LHCN-M2 (cell line): Measurements from ENCODE around the gene SMIM44. TPM values are rescaled to one million over a fixed set of nuclear protein-coding genes. Genes with fewer than 3 reads are reported as not detected.
"Not testable (repeated sequence)": the region's sequence is repeated elsewhere in the genome, so short reads cannot be mapped to it uniquely, and the experiment has no call there.

Experiments used
- DNase-seq: peaks from one replicate; pipeline ENCODE4 v3.0.0-alpha.2; 2012; ENCODE audit warnings: low read depth
- polyA plus RNA-seq: library from polyadenylated mRNA; unstranded; fragments of >200 nt; gene quantifications from one replicate; pipeline ENCODE4 v1.2.1, GENCODE V29; 2012; ENCODE audit warnings: missing spikeins
- total RNA-seq: library from RNA; depleted of rRNA; stranded (reverse); fragments of >200 nt; gene quantifications from 2 replicates; pipeline ENCODE4 v1.2.3, GENCODE V29; 2014; rRNA removed

Gene SMIM44
- total RNA-seq = not detected in 2 replicates
- polyA plus RNA-seq = not detected

GRCh38 chr19:3483226-3483628, at the start of gene SMIM44:
SMIM44 (minus strand) TSS chr19:3483441; CDS start chr19:3483403, 38 bp downstream.
- no peak for DNase-seq

- DNase-seq = no peak
Measured at GRCh38 chr19:3533033-3533432, 49.8 kb upstream of the SMIM44 start.

GRCh38 chr19:3532154-3532786, 49.0 kb upstream of the SMIM44 start:
- no peak for DNase-seq

GRCh38 chr19:3531716-3532115, 48.5 kb upstream of the SMIM44 start:
- DNase-seq = no peak

- DNase-seq = no peak
Measured at GRCh38 chr19:3530389-3530788, 47.1 kb upstream of the SMIM44 start.

GRCh38 chr19:3529299-3529698, 46.1 kb upstream of the SMIM44 start:
- DNase-seq = not testable (repeated sequence)

GRCh38 chr19:3528539-3529211, 45.4 kb upstream of the SMIM44 start:
- DNase-seq = no peak

- no peak for DNase-seq
Measured at GRCh38 chr19:3528080-3528479, 44.8 kb upstream of the SMIM44 start.

- DNase-seq = no peak
Measured at GRCh38 chr19:3527238-3527910, 44.1 kb upstream of the SMIM44 start.

- DNase-seq = no peak
Measured at GRCh38 chr19:3526507-3527237, 43.4 kb upstream of the SMIM44 start.

- DNase-seq = no peak
Measured at GRCh38 chr19:3524904-3525451, 41.7 kb upstream of the SMIM44 start.

- no peak for DNase-seq
Measured at GRCh38 chr19:3524078-3524842, 41.0 kb upstream of the SMIM44 start.

- DNase-seq = no peak
Measured at GRCh38 chr19:3523361-3524077, 40.3 kb upstream of the SMIM44 start.

- no peak for DNase-seq
Measured at GRCh38 chr19:3522421-3523360, 39.5 kb upstream of the SMIM44 start.

GRCh38 chr19:3521104-3521445, 37.8 kb upstream of the SMIM44 start:
- DNase-seq = no peak

GRCh38 chr19:3520166-3521103, 37.2 kb upstream of the SMIM44 start:
- DNase-seq = no peak

- no peak for DNase-seq
Measured at GRCh38 chr19:3519126-3519525, 35.9 kb upstream of the SMIM44 start.

GRCh38 chr19:3518659-3519058, 35.4 kb upstream of the SMIM44 start:
- no peak for DNase-seq
